Adrenal gland (tissue), 5 donors: ENCODE data around the gene HHAT.

Experiments used
- CTCF ChIP-seq, 6 experiments: fragments of 450-650 bp in 4 of 6; fragments of 200-600 bp in 2 of 6; sonication (generic) in 1 of 6; IDR thresholded peaks; 1 replicate in 5 of 6; 2 replicates in 1 of 6; pipeline versions ENCODE4 v1.5.1 to v1.8.0; 2016 to 2021; ENCODE audit warnings: antibody characterized with exemption in 6 of 6, mild to moderate bottlenecking in 2 of 6, moderate library complexity in 1 of 6
- POLR2A ChIP-seq, 2 donors: fragments of 450-650 bp; IDR thresholded peaks; one replicate each; pipeline ENCODE4 v1.6.1; 2017; ENCODE audit warnings: antibody characterized with exemption in 2 of 2, mild to moderate bottlenecking in 2 of 2, moderate library complexity in 1 of 2
- donor health status: DM: no; HTN: no; CAD: no.

GRCh38 chr1:210696709-210697108 lies 368.0 kb downstream of the HHAT start:
- no peak for TF ChIP-seq CTCF (IDR thresholded peaks at IDR 0.05)
- no peak for TF ChIP-seq POLR2A (IDR thresholded peaks at IDR 0.05)
